ENCODE data around the gene SLC6A4.

SLC6A4 gene

GRCh38 chr17:30235386-30236296 is at the start of gene SLC6A4:
Gene SLC6A4, minus strand, starts transcription at chr17:30235697. Its CDS starts 13,739 bp downstream, at chr17:30221958.
- DNase-seq: no peak

- DNase-seq: no peak
Measured at GRCh38 chr17:30279156-30279555, 43.7 kb upstream of the SLC6A4 start.

- no peak for DNase-seq
Measured at GRCh38 chr17:30278032-30278431, 42.5 kb upstream of the SLC6A4 start.

- DNase-seq: no peak
Measured at GRCh38 chr17:30275911-30276310, 40.4 kb upstream of the SLC6A4 start.

- no peak for DNase-seq
Measured at GRCh38 chr17:30274887-30275286, 39.4 kb upstream of the SLC6A4 start.

GRCh38 chr17:30273373-30273772 is 37.9 kb upstream of the SLC6A4 start:
- DNase-seq: no peak

- DNase-seq: no peak
Measured at GRCh38 chr17:30271102-30271501, 35.6 kb upstream of the SLC6A4 start.

- no peak for DNase-seq
Measured at GRCh38 chr17:30267625-30268024, 32.1 kb upstream of the SLC6A4 start.

- no peak for DNase-seq
Measured at GRCh38 chr17:30263552-30264333, 28.2 kb upstream of the SLC6A4 start.

- no peak for DNase-seq
Measured at GRCh38 chr17:30256756-30257506, 21.4 kb upstream of the SLC6A4 start.

GRCh38 chr17:30254150-30254549 is 18.7 kb upstream of the SLC6A4 start:
- DNase-seq: no peak

GRCh38 chr17:30253312-30253711 is 17.8 kb upstream of the SLC6A4 start:
- DNase-seq: no peak

GRCh38 chr17:30251931-30252330 is 16.4 kb upstream of the SLC6A4 start:
- no peak for DNase-seq

- no peak for DNase-seq
Measured at GRCh38 chr17:30249460-30249859, 14.0 kb upstream of the SLC6A4 start.

GRCh38 chr17:30248786-30249185 is 13.3 kb upstream of the SLC6A4 start:
- no peak for DNase-seq

GRCh38 chr17:30246460-30246859 is 11.0 kb upstream of the SLC6A4 start:
- DNase-seq: no peak

- no peak for DNase-seq
Measured at GRCh38 chr17:30244853-30245385, 9.4 kb upstream of the SLC6A4 start.

- DNase-seq: no peak
Measured at GRCh38 chr17:30243568-30243967, 8.1 kb upstream of the SLC6A4 start.

- no peak for DNase-seq
Measured at GRCh38 chr17:30243002-30243401, 7.5 kb upstream of the SLC6A4 start.

- DNase-seq: no peak
Measured at GRCh38 chr17:30241051-30241450, 5.6 kb upstream of the SLC6A4 start.

- DNase-seq: no peak
Measured at GRCh38 chr17:30240177-30240576, 4.7 kb upstream of the SLC6A4 start.

- no peak for DNase-seq
Measured at GRCh38 chr17:30239089-30239462, 3.6 kb upstream of the SLC6A4 start.
